Retina (tissue), 1 donor: Measurements from ENCODE around the gene PTPN5.
"Not testable (repeated sequence)": the region's sequence is repeated elsewhere in the genome, so short reads cannot be mapped to it uniquely, and the experiment has no call there.

Experiments
- DNase-seq: peaks from one replicate; pipeline ENCODE4 v3.0.0-alpha.2; 2016

The PTPN5 gene

DNA sequence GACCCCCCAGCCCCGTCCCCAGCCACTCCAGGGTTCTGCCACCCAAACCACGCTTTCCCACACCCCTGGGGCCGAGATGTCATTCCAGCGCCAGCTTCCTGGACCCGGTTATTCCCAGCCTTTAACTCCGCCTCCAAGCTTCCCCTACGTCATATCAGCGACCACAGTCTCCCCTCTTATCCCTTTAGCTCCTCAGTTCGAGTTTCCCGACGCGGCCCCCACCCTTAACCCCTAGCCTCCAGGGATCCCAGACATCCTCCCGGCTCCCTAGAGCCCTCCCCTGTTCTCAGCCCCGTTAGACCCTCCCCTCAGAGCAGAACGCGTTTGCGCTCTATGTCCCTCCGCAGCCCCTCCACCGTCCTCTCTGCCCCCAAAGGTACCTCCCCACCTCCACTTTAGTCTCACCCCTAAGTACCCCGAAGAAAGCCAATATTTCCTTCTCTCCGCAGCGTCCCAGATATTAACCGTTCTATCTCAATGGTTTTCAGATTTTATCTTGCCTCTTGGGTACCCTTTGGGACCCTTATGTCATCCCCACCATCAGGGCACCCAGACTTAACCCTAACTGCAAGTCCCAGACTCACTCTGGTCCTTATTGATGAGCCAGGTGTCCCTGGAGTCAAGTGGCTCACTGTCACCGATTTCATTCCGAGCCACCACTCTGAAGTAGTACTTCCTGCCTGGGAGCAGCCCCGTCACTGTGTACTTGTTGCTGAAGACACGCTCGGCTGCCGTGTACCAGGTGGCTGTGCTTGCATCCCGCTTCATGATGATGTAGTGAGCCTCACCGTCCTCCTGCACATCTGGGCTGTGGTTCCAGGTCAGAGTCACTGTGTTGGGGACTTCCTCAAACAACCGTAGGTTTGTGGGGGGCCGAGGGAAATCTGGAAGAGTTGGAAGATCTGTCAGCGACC lies 85.0 kb downstream of the PTPN5 start:
- DNase-seq = peak; percentile 69

DNA sequence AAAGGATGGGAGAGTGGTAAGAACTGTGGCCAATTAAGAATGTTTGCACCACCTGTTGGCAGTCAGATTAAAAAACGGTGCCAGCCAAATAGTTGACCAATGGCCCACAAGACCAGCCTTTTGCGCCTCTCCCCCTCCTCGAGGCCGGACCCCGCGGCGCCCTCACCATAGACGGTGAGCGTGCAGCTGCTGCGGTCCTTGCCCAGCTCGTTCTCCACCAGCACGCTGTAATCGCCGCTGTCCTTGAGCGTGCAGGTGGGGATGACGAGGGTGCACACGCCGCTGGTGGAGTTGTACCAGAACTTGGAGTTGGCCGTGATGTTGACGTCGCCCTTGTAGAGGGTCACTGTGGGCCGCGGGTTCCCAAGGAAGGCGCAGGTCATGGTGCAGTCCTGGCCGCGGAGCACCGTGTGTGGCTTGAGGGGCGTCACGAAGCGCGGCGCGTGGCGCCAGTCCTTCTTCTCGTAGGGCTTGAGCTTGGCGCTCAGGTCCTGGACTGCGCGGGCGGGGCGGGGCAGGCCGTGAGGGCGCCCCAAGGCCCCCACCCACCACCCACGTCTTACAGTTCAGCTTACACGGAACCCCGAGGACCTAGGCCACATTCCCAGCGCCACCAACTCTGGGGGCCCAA lies 85.8 kb downstream of the PTPN5 start:
- peak; percentile 80 for DNase-seq

- DNase-seq = no peak
Observed at GRCh38 chr11:18704698-18705097, 86.9 kb downstream of the PTPN5 start.

DNA sequence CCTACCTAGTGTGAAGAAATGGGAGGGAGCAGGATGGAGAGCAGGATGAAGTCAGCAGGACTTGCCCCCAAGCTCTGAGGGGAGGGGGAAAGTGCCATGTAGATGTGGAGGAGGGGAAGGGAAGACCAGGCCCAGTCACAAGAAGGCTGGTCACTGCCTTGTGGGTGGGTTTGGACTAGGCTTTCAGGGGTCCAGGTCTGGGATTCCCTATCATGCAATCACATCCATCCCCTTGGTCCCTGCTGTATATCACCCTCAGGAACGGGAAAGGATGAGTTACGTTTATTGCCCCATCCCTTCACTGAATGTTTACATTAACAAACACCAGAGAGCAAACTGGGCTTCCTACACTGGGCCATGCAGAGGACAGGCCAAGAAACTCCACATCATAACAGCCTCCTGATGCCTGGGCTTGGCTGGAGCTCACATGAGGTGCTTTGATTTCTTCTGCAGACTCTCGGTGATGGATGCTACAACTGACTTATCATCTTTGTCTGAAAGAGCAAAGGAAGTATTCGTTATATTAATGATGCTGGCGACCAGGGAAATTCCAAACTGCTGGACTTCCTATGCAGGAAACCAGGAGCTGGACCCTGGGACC lies 87.5 kb downstream of the PTPN5 start:
- no peak for DNase-seq

DNA sequence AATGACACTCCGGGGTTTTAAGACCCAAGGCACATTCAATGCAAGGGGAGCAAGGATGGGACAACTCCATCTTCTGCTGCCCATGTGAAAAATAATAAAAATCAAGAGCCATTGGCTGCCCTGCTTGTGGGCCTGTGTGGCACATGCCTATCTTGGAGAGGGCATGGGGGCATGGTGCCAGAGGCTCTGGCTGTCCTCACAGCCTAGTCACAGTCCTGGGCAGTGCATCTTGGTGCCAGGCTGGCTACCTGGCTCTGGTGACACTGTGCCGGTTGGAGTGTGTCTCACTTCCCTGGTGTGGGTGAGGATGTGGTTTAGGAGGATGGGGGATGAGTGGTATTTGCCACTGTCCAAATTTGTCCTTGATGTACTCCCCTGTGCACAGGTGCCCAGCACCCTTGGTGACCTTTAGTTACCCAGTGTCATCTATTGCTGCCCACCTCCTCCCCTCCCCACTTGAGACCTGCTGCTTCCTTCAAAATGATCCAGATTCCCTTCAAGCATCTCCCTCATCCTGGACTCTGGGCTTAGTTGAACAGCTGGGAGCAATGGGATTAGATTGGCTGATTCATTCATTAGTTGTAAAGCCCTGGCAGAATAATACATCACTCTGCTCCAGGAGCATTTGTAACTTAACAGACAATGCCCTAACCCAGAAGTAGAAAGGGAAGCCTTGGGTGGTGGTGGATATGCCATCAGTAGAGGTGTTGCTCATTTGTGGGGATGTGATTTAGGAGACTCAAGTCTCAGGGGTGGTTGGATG lies 88.4 kb downstream of the PTPN5 start:
- no peak for DNase-seq

GRCh38 chr11:18701614-18702216 lies 89.9 kb downstream of the PTPN5 start:
- DNase-seq = no peak

GRCh38 chr11:18700872-18701271 lies 90.7 kb downstream of the PTPN5 start:
- DNase-seq = no peak

GRCh38 chr11:18700375-18700774 lies 91.2 kb downstream of the PTPN5 start:
- DNase-seq = no peak

DNA sequence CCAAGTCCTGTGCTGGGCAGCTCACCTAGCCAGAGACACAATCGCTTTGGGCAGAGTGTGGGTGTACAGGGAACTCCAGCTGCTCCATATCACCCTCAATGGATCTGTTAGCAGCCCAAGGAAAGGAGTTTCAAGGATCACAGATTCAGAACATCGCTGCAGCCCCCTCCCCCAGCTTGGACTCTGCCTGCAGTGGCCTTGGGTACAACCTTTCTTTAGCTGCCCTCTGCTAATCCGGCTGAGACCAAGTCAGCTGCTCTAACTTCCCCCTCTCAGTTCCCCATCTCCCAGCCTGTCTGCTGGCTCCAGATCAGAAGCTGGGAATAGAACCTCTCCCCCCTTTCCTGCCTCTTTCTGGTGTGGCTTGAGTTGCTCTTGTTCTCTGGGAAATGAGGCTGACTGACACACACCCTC lies 91.7 kb downstream of the PTPN5 start:
- DNase-seq = peak; percentile 17

DNA sequence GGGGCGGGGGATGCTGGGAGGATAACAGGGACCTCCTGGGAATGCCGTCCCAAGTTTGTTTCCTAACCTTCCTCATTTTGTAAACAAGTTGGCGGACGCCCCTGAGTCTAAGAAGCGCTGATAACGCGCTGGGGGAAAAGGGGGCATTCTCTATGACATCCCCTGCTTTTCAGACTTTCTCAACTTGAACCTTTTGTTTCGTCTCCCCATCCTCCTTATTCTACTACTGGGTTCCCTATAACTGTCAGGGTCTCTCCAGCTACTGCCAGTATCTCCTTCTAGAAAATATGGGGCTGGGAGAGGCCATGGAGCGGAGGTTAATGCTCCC lies 92.4 kb downstream of the PTPN5 start:
- peak; percentile 53 for DNase-seq

DNA sequence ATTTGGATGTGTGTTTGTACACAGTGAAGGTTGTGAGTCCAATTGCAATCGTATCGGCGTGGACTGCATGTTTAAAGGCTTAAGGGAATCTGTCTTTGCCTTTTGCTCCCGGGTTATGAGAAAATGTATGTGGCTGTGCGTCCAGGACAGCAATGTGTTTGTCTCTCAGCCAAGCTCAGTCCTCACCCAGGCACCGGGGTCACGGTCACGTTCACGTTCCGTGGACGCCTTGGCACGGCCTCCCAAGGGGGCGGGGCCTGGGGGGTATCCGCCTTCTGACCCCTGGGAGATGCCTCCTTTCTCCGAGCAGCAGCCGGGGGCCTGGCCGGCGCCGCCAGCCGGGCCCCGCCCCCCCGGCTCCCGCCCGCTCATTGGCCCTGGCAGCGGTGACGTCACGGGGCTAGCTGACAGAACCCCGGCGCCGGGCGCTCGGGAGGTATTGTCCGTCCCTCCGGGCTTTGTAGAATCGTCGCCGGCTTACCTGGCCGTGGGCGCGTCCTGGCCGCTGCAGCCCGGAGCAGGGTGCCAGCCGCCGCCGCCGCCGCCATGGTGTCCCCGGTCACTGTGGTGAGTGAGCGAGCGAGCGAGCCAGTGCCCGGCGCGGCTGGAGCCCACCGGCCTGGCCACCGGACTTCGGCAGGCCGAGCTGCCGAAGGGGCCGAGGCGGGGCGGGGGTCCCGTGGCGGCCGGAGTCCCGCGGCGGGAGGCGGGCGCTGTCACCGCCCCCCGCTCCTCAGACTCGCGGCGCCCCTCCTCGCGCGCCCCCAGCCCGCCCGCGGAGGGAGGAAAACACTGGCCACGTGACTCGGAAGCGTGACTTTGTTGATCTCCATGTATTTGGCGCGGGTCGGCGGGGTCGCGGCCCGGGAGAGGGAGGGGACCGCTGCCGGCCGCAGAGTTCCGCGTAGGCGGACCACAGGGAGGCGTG lies 93.0 kb downstream of the PTPN5 start, which contains the start of gene TMEM86A:
TMEM86A (plus strand) TSS at position 439 of the 928 bp plus-strand sequence; CDS start at position 547, 108 bp downstream.
- DNase-seq = peak; percentile 97

- no peak for DNase-seq
Observed at GRCh38 chr11:18697576-18697975, 94.0 kb downstream of the PTPN5 start.

DNA sequence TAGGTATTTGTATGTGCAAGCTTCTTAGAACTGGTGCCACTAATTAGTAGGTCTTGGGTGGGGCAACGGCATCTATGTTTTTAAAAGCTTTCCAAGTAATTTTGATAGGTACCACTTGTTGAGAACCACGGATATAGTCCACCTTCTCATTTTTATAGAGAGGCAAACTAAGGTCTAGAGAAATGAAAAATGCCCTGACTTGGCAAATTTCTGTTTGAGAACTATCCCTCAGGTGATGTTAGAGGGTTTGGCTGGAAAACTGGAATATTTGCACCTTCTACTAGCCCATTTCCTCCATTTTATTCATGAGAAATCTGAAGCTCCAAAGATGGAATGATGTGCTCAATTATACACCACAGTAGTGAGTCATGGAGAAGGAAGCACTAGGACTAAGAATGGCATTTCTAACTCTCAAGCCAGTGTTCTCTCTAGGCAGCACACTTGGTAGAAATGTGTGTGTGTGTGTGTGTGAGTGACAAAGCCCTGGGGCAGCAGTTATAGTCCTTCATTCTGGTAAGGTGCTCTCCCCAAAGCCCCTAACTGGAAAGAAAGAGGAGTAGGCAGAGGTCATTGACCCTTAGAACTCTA lies 94.9 kb downstream of the PTPN5 start:
- DNase-seq = no peak

DNA sequence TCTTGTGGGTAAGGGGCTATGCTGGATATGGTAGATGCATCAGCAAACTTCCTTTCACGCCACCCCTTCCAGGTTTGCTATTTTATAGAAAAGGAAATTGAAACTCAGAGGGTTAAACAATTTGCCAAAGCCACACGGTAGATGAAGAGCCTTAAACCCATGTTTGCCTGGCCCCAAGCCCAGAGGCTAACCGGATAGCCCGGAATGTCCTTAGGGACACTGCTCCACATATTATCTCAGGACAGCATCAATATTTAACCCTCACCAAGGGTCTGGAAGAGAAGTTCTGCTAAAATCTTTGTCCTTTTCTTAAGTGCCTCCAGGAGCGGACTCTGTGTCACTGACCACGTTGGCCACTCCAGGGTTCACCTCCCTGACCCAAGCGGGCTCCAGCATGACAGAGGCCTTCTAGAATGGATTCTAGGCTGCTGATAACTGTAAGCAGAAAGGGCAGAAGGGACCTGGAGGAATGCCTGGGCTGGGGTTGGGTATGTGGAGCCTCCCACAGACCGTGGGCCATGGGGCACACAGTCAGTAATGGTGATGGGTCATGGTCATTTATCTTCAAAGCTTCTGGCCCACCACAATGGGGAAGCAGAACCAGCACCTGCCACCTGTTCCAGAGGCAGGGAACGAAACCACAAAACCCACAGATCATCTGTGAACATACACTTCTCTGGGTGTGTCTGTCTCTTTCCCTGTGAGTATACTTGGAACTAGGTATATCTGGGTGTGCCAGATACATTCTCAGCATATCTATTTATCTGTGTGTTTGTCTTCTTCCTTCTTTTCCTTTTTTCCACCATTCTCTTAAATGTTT lies 98.4 kb downstream of the PTPN5 start:
- no peak for DNase-seq

- not testable (repeated sequence) for DNase-seq
Observed at GRCh38 chr11:18691467-18692140, 100.0 kb downstream of the PTPN5 start.

DNA sequence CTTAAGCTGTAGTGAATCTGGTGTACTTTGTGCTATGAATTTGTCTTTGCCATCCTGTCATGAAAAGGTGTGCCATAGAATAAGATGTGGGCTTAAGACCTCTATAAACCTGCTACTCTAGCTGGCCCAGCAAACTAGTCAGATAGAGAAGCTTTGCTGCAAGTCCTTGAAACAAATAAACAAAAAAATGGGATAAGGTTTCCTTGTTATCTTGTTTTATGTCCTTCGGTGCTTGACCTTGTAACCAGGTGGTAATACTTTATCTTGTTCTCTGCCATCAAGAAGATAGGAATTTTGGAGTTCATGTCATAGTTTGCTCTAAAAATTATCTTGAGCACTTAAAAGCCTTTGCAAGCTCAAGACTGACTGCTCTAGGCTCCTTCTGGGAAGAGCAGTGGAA lies 107.3 kb downstream of the PTPN5 start:
- DNase-seq = no peak

DNA sequence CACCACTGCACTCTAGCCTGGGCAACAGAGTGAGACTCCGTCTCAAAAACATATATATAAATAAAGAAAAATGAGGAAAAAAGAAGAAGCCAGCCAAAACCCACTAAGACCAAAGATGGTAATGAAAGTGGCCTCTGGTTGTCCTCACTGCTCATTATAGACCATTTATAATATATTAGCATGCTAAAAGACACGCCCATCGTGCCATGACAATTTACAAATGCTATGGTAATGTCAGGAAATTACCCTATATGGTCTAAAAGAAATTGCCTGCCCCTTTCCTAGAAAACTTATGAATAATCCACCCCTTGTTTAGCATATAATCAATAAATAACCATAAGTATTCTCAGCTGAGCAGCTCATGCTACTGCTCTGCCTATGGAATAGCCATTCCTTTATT lies 109.1 kb downstream of the PTPN5 start:
- DNase-seq = no peak

DNA sequence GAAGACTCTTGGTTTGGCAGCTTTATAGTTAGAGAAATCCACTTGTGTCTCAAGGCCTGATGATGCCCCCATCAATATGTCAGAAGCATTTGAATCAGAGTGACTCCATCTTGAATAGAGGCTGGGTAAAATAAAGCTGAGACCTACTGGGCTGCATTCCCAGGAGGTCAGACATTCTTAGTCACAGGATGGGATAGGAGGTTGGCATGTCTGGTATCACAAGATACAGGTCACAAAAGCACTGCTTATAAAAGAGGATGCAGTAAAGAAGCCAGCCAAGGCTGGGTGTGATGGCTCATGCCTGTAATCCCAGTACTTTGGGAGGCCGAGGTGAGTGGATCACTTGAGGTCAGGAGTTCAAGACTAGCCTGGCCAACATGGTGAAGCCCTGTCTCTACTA lies 109.6 kb downstream of the PTPN5 start:
- DNase-seq = not testable (repeated sequence)
